HEK293 (cell line): ENCODE measurements around the gene DUSP22.
"Not testable (repeated sequence)": the region's sequence is repeated elsewhere in the genome, so short reads cannot be mapped to it uniquely, and the experiment has no call there.

Experiments used
- CTCF ChIP-seq: fragments of 450-650 bp; formaldehyde crosslinking; IDR thresholded peaks from 2 replicates; pipeline ENCODE4 v1.5.1; 2016; ENCODE audit warnings: missing biosample characterization, missing genetic modification characterization
- HOXD13 ChIP-seq: sonication (generic); formaldehyde crosslinking; IDR thresholded peaks from 2 replicates; pipeline ENCODE4 v1.8.0; 2022; ENCODE audit warnings: missing genetic modification reagents, borderline replicate concordance
- ZNF114 ChIP-seq: fragments of 450-650 bp; formaldehyde crosslinking; IDR thresholded peaks from 2 replicates; pipeline ENCODE4 v1.5.0; 2017; ENCODE audit warnings: missing biosample characterization, missing genetic modification characterization
- ZNF202 ChIP-seq: fragments of 450-650 bp; formaldehyde crosslinking; IDR thresholded peaks from 2 replicates; pipeline ENCODE4 v1.5.1; 2016; ENCODE audit warnings: missing biosample characterization, missing genetic modification characterization, borderline replicate concordance
- ZNF561 ChIP-seq: fragments of 450-650 bp; IDR thresholded peaks from 2 replicates; pipeline ENCODE4 v1.5.1; 2018; ENCODE audit warnings: missing biosample characterization, missing genetic modification characterization, borderline replicate concordance
- ZNF600 ChIP-seq: fragments of 450-650 bp; formaldehyde crosslinking; IDR thresholded peaks from 2 replicates; pipeline ENCODE4 v1.5.1; 2016; ENCODE audit warnings: missing biosample characterization, missing genetic modification characterization

GRCh38 chr6:325161-325860, 33.0 kb downstream of the DUSP22 start:
- TF ChIP-seq CTCF; ZNF561 (tag by site-specific recombination); ZNF202 (tag by site-specific recombination); ZNF600; HOXD13 (CRISPR knock-in tag); ZNF114 (tag by site-specific recombination): not testable (repeated sequence)
